ENCODE results near the gene TNFSF12.

Gene TNFSF12

GRCh38 chr17:7538891-7539545 is 9.8 kb upstream of the TNFSF12 start:
- no peaks in the 10 kb centered on the region; the same call in 1 of the 2 replicates for H3K36me3 ChIP-seq (ENCODE audit: insufficient read depth, low read length)
- H3K4me3 ChIP-seq (ENCODE audit: low read depth, low read length, poor library complexity, severe bottlenecking): no peak overlapping the region
- no peaks in the 10 kb centered on the region for H3K79me2 ChIP-seq (ENCODE audit: insufficient read depth, low read length)
- H3K9ac ChIP-seq (ENCODE audit: low read length): no peak overlapping the region
- no peaks in the 10 kb centered on the region for H3K4me1 ChIP-seq (ENCODE audit: insufficient read depth, low read length, severe bottlenecking)
- no peaks in the 10 kb centered on the region for H4K20me1 ChIP-seq (ENCODE audit: insufficient read depth, low read length)
- H3K27ac ChIP-seq (ENCODE audit: low read depth, low read length, poor library complexity, severe bottlenecking): no peak overlapping the region
- H3K4me2 ChIP-seq (ENCODE audit: low read length): no peak overlapping the region
- H3K27me3 ChIP-seq (ENCODE audit: insufficient read depth, low read length): peaks cover 19% of the 10 kb centered on the region; the same call in 1 of the 2 replicates
- no peak for TF ChIP-seq EZH2 (IDR thresholded peaks at IDR 0.05; ENCODE audit: borderline replicate concordance, low read length)
- TF ChIP-seq CTCF (IDR thresholded peaks at IDR 0.05; ENCODE audit: low read length): no peak
- H3F3A ChIP-seq (ENCODE audit: insufficient read depth, low read length): no peaks in the 10 kb centered on the region
- no peaks in the 10 kb centered on the region for H3K9me2 ChIP-seq (ENCODE audit: low read depth, low read length)
- H2AFZ ChIP-seq (ENCODE audit: low read length): no peak overlapping the region
- peaks cover 5% of the 10 kb centered on the region for H3K9me3 ChIP-seq (ENCODE audit: low read length)

DNA sequence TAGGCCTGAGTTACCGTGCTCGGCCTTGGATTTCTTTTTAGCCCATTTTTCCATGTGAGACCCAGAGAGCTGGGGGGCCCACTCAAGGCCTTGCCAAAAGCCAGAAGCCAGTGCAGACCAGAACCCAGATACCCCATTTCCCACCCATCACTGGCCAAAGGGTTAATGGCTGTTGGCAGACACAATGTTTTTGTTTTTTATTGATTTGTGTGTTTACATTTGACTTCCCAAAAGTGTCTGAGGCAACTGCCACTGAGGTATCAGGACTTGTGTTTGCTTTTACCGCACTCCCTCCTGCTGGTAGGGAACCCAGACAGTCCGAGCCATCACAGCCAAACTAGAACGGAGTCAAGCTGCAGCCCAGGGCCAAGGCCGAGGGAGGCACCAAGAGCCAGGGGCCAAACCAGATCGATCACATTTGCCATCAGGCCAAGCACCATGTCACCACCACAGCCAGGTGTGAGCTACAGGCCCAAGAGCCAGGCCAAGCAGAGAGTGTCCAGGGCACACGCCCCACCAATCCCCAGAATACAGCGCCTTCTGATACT is 7.7 kb upstream of the TNFSF12 start:
- Histone ChIP-seq H3K36me3 (ENCODE audit: insufficient read depth, low read length) (no peaks in the 10 kb centered on the region; the same call in 1 of the 2 replicates), H3K4me2 (ENCODE audit: low read length) (no peak overlapping the region), H3K9me2 (ENCODE audit: low read depth, low read length) (no peaks in the 10 kb centered on the region), H4K20me1 (ENCODE audit: insufficient read depth, low read length) (no peaks in the 10 kb centered on the region), H3K79me2 (ENCODE audit: insufficient read depth, low read length) (no peaks in the 10 kb centered on the region), H2AFZ (ENCODE audit: low read length) (no peak overlapping the region), H3K9me3 (ENCODE audit: low read length) (peaks cover 5% of the 10 kb centered on the region), H3K4me3 (ENCODE audit: low read depth, low read length, poor library complexity, severe bottlenecking) (no peak overlapping the region), H3K27me3 (ENCODE audit: insufficient read depth, low read length) (peaks cover 19% of the 10 kb centered on the region; the same call in 1 of the 2 replicates), H3K4me1 (ENCODE audit: insufficient read depth, low read length, severe bottlenecking) (no peaks in the 10 kb centered on the region), H3K9ac (ENCODE audit: low read length) (no peak overlapping the region), H3K27ac (ENCODE audit: low read depth, low read length, poor library complexity, severe bottlenecking) (no peak overlapping the region), H3F3A (ENCODE audit: insufficient read depth, low read length) (no peaks in the 10 kb centered on the region)
- TF ChIP-seq EZH2 (IDR thresholded peaks at IDR 0.05; ENCODE audit: borderline replicate concordance, low read length) (no peak), CTCF (IDR thresholded peaks at IDR 0.05; ENCODE audit: low read length) (no peak)

GRCh38 chr17:7544911-7545310 is 3.9 kb upstream of the TNFSF12 start:
- H3K36me3 ChIP-seq (ENCODE audit: insufficient read depth, low read length): no peaks in the 10 kb centered on the region
- H3K9ac ChIP-seq (ENCODE audit: low read length): no peak overlapping the region
- no peaks in the 10 kb centered on the region for H4K20me1 ChIP-seq (ENCODE audit: insufficient read depth, low read length)
- H3K9me2 ChIP-seq (ENCODE audit: low read depth, low read length): no peaks in the 10 kb centered on the region
- H3K79me2 ChIP-seq (ENCODE audit: insufficient read depth, low read length): no peaks in the 10 kb centered on the region
- no peaks in the 10 kb centered on the region for H3K9me3 ChIP-seq (ENCODE audit: low read length)
- H2AFZ ChIP-seq (ENCODE audit: low read length): no peak overlapping the region
- H3K27ac ChIP-seq (ENCODE audit: low read depth, low read length, poor library complexity, severe bottlenecking): no peak overlapping the region
- no peaks in the 10 kb centered on the region for H3F3A ChIP-seq (ENCODE audit: insufficient read depth, low read length)
- peaks cover 12% of the 10 kb centered on the region; the same call in 1 of the 2 replicates for H3K27me3 ChIP-seq (ENCODE audit: insufficient read depth, low read length)
- H3K4me3 ChIP-seq (ENCODE audit: low read depth, low read length, poor library complexity, severe bottlenecking): no peak overlapping the region
- peaks cover 4% of the 10 kb centered on the region for H3K4me1 ChIP-seq (ENCODE audit: insufficient read depth, low read length, severe bottlenecking)
- no peak overlapping the region for H3K4me2 ChIP-seq (ENCODE audit: low read length)
- TF ChIP-seq EZH2 (IDR thresholded peaks at IDR 0.05; ENCODE audit: borderline replicate concordance, low read length): no peak
- TF ChIP-seq CTCF (IDR thresholded peaks at IDR 0.05; ENCODE audit: low read length): no peak

Measured in OCI-LY1 (cell line).